Suprapubic skin (tissue), 4 donors: ENCODE results near the gene ATPAF1.

Source experiments
- CTCF ChIP-seq, 2 donors: fragments of 200-600 bp in 1 of 2; fragments of 450-650 bp in 1 of 2; sonication (generic) in 1 of 2; IDR thresholded peaks; one replicate each; pipeline ENCODE4 v1.5.1; 2016 to 2019; ENCODE audit warnings: antibody characterized with exemption in 2 of 2, mild to moderate bottlenecking in 1 of 2, moderate library complexity in 1 of 2
- EP300 ChIP-seq: sonication (generic); formaldehyde crosslinking; IDR thresholded peaks from one replicate; pipeline ENCODE4 v1.6.1; 2017; ENCODE audit warnings: antibody characterized with exemption
- POLR2A ChIP-seq, 2 donors: fragments of 450-650 bp; IDR thresholded peaks; one replicate each; pipeline ENCODE4 v1.6.1; 2017; ENCODE audit warnings: antibody characterized with exemption in 2 of 2, mild to moderate bottlenecking in 2 of 2, moderate library complexity in 2 of 2
- POLR2AphosphoS5 ChIP-seq, 3 donors: sonication (generic); formaldehyde crosslinking; IDR thresholded peaks; one replicate each; pipeline ENCODE4 v1.6.1; 2017; ENCODE audit warnings: antibody characterized with exemption in 3 of 3

GRCh38 chr1:46646844-46647243 lies 21.3 kb downstream of the ATPAF1 start:
- no peak for TF ChIP-seq EP300
- TF ChIP-seq POLR2A (IDR thresholded peaks at IDR 0.05), result no peak
- no peak for TF ChIP-seq CTCF (IDR thresholded peaks at IDR 0.05)
- no peak for TF ChIP-seq POLR2AphosphoS5 (IDR thresholded peaks at IDR 0.05)
